HG03025 (cell line): Measurements from ENCODE around the gene NDRG3.
"Not testable (repeated sequence)": the region's sequence is repeated elsewhere in the genome, so short reads cannot be mapped to it uniquely, and the experiment has no call there.

Source experiments
- ATAC-seq: cut with Tn5 transposase; IDR thresholded peaks from one replicate; pipeline ENCODE4 v1.9.1; 2021; ENCODE audit warnings: mild to moderate bottlenecking, moderate library complexity; ENCODE audit not compliant: unreplicated experiment, low FRiP score

NDRG3 gene

GRCh38 chr20:36647196-36648121 lies 98.4 kb downstream of the NDRG3 start:
- ATAC-seq, result no peak

GRCh38 chr20:36646678-36647077 lies 99.2 kb downstream of the NDRG3 start:
- ATAC-seq, result no peak

GRCh38 chr20:36645998-36646397 lies 99.9 kb downstream of the NDRG3 start, which contains the start of gene SLA2:
TSS of gene SLA2 (minus strand) at chr20:36646196. CDS start at chr20:36641335, 4,861 bp downstream.
- ATAC-seq, result no peak

DNA sequence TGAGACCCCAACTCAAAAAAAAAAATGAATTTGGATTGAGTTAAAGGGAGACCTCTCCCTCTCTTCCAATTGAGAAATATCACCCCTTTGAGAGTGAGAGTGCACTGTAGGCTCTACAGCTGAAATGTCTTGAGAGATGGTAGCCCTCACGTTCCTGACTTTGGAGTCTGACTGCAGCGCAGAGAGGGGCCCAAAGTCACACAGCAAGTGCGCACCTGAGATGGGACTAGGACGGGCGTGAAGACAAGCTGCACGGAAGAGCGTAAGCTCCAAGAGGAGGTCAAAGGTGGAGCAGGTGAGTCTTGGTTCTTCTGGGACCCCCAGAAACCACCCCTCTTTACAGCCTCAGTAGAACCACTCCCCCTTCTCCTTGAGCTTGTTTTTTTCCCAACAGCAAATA lies 100.5 kb downstream of the NDRG3 start:
- ATAC-seq, result no peak

- no peak for ATAC-seq
Measured at GRCh38 chr20:36644706-36645095, 101.2 kb downstream of the NDRG3 start.

DNA sequence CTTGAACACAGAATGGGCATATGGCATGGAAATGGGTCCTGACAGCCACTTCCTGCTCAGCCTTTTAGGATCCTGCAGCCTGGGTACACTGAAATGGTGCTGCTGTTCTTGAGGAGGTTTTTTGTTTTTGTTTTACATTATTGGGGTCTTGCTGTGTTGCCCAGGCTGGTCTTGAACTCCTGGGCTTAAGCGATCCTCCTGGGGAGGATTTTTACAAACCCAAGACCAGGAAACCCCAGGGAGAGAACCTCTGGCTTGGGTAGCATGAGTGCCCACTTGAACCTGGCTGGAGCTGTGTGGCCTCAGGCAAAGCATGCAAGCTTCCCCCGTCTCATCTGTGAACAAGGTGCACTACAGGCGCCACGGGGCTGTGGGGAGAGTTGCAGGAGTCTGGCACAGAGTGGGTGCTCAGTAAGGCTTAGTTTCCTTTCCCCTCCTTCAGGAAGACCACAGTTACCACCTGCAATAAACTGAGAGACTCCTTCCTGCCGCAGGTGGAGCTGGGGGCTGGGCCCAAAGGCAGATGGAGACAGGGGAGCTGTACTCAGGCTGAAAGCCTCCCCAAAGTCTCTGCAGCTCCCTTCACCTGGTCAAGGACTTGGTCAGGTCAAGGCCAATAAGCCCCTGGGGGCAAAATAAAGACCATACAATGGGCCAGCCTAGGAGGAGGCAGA lies 101.7 kb downstream of the NDRG3 start:
- no peak for ATAC-seq

GRCh38 chr20:36642136-36642535 lies 103.8 kb downstream of the NDRG3 start:
- ATAC-seq, result no peak

DNA sequence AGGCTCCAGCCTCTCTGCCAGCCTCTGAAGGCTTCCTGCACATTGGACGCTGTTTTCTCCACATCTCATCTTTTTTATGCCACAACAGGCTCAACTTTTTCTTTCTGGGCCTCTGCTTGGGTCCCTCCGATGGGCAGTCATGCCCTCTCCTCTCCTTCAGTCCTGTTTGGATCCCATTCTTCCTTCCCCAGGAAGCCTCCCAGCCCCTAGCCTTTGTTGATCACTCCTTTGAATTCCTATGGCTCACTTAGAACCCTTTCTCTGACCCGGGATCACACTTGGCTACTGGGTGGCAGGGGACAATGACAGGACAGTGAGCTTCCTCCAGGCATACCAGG lies 104.4 kb downstream of the NDRG3 start:
- ATAC-seq, result no peak

- ATAC-seq, result not testable (repeated sequence)
Measured at GRCh38 chr20:36638876-36639400, 107.0 kb downstream of the NDRG3 start.

DNA sequence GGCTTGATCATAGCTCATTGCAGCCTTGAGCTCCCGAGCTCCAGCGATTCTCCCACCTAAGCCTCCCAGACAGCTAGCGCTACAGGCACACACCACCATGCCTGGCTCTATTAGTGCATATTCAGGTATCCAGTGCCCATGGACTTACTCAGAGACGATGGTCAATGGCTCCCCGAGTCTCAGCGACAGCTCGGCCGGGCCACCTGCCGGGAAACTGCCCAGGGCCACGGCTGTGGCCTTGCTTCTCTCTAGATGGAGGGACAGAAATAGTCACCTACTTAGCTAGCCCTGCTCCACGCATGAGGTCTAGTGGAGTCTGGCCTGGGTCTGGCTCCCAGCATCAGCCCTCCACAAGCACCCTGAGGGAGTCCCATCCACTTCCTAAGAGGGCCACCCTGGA lies 111.5 kb downstream of the NDRG3 start:
- no peak for ATAC-seq

DNA sequence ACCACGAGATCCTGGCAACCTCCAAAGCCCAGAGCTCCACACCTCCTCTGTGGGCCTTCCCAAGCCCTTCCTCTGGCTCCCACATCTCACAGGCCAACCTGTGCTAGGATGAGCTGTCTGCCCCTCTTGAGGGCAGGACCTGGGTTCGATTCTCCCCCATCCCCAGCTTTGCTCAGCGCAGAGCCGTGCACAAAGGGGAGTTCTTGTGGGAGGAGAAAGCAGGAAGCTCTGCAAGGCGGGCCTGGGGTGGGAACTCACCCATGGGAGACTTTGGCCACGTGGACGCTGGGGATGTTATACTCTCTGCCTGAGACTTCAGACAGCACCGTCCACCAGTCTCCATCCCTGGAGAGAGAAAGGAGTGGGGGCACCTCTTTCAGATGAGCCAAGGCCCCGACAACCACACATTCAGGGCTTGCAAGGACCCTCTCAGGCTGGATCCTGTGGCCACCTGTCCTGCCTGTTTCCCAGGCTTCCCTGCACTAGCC lies 112.6 kb downstream of the NDRG3 start:
- no peak for ATAC-seq

DNA sequence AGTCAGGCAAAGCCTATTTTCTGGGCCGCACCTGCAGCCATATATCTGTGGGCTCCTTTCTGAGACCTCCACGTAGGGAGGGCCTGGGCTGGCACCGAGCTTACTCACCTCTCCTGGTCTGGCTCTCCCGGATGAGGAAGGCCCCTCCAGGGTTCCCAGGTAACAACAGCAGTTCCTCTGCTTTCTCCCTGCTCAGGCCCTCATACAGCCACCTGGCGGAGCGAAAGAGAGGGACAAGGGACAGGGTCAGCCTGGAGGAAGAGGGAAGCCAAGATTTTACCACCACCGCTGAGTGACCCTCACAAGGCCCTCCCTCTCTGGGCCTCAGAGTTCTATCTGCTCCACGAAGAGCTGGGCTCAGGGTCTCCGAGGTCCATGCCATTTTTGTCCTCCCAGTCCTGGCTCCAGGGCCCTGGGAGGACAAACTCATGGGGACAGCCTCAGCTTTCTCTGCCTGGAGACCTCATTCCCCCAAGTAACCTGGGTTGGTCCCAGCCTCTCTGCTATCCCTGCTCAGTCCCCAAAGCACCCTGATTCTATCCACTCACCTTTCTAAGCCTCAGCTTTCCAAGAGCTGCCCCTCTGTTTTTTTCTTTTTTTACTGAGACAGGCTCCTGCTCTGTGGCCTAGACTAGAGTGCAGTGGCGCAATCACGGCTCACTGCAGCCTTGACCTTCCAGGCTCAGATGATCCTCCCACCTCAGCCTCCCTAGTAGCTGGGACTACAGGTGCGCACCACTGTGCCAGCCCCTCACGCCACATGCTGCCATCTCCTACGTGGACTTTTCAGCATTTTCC lies 113.2 kb downstream of the NDRG3 start:
- ATAC-seq, result no peak

GRCh38 chr20:36632147-36632486 lies 113.8 kb downstream of the NDRG3 start:
- ATAC-seq, result no peak

- ATAC-seq, result no peak
Measured at GRCh38 chr20:36631646-36632045, 114.2 kb downstream of the NDRG3 start.

- no peak for ATAC-seq
Measured at GRCh38 chr20:36629719-36630681, 115.9 kb downstream of the NDRG3 start.

GRCh38 chr20:36628076-36628475 lies 117.8 kb downstream of the NDRG3 start:
- ATAC-seq, result no peak

GRCh38 chr20:36624944-36625324 lies 121.0 kb downstream of the NDRG3 start:
- ATAC-seq, result no peak

GRCh38 chr20:36624068-36624943 lies 121.6 kb downstream of the NDRG3 start:
- ATAC-seq, result no peak

- no peak for ATAC-seq
Measured at GRCh38 chr20:36623444-36623843, 122.4 kb downstream of the NDRG3 start.
